Left hindlimb (tissue), 1 donor: Measurements from ENCODE around the gene SPEF2.
"Not testable (repeated sequence)": the region's sequence is repeated elsewhere in the genome, so short reads cannot be mapped to it uniquely, and the experiment has no call there.

Experiments
- DNase-seq: peaks from one replicate; pipeline ENCODE4 v3.0.0-alpha.2; 2018

Gene SPEF2

DNA sequence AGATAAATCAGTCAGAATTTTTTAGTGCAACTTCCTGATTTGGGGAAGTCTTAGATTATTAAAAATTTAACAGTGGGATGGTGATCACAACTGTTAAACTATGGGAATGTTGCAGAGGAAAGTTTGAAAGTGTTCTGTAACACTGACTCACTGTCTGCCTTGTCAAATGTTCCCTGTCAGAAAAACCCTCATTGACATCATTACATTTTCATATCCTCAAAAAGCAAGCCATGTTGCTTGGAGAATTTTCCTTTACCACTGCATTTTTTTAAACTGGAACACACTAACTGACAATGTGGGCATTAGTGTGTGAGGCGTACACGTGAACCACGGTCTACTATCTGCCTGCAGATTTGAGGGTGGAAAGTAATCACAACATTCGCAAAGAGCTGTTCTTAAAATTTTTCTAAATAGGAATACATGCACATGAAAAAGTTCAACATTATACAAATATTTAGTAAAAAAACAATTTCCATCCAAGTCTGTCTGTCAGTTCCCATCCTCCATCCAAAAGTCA is 210.5 kb downstream of the SPEF2 start:
- DNase-seq, result no peak

- DNase-seq, result no peak
Measured at GRCh38 chr5:35830587-35830986, 212.9 kb downstream of the SPEF2 start.

DNA sequence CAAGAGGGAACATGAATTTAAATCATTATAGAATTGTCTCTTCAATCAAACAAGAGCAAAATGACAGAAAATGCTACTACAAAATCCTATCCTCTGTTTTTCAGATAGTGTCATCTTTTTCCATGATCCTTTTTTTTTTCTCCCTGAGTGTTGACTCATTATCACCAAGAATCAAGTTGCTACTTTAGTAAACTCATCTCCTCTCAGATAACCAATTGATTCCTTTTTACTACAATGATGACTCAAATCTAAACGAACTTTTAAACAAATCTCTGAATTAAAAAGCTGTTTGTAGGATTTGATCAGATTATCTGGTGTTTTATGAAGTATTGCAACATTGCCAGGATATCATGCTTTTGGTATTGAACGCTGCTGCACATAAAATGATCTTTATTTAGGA is 215.1 kb downstream of the SPEF2 start:
- no peak for DNase-seq

DNA sequence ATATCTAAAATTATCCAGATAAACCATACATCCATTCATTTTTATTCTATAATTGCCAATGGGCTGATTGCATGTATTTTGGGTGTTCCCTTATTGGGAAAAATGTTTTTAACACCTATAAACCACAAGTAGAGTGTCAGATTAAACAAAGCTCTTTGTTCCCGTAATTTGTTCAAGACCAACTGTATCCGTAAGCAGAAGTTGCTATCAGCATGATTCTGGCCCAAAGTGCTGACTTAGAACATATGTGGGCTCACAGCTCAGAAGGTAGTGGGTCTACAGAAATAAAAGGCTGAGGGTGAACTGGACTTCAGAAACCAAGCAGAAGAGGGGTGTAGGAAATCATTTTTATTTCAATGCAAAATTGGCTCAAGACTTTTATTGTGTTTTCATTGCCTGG is 215.6 kb downstream of the SPEF2 start:
- no peak for DNase-seq

GRCh38 chr5:35835796-35836742 is 218.4 kb downstream of the SPEF2 start:
- DNase-seq, result no peak

- DNase-seq, result no peak
Measured at GRCh38 chr5:35838370-35839042, 220.8 kb downstream of the SPEF2 start.

DNA sequence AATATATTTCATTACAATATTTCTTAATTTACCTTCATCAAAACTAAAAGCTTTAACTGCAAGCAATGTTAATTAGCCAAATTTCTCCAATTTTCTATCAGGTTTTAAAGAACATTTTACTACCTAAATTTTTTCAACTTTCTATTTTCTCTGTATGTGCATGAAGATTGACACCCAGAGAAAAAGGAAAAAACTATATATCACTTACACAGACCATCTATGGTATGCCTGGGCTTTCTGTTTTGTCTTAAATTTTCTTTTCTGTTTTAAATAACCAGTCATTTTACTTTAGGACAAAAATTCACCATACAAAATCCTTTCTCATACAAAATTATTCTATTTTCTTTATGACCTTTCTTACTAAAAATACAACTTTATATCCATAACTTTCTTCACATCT is 225.2 kb downstream of the SPEF2 start:
- DNase-seq, result no peak

- not testable (repeated sequence) for DNase-seq
Measured at GRCh38 chr5:35845508-35845907, 227.8 kb downstream of the SPEF2 start.

DNA sequence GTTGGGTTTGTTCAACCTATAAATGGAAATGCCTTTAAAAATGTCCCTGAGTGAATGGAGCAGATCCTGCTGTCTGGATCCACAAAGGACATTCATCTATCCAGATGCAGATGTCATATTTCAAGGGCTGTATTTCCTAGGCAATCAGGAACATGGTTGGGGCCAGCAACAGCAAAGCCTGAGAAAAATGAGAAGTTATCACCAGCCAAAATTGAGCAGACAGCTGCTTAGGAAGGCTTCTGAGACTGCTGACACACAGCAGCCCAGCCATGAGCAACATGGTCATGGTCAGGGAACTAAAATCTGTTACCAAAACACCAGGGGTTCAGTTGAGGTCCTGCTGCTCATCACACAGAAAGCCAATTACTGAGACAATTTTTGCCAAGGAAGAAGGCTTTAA is 229.8 kb downstream of the SPEF2 start:
- DNase-seq, result no peak

DNA sequence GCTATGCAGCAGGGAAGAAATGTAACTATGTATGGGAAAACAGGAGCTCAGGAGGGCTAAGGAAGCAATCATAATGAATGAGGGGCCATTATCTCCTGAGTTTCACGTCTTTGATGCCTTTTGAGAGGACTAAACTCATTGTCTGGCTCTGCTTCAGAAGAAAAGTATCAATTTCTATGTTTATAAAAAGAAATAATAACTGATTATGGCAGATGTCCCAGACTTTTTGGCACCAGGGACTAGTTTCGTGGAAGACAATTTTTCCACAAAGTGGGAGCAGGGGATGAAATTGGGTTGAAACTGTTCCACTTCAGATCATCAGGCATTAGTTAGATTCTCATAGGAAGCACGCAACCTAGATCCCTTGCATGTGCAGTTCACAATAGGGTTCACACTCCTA is 230.3 kb downstream of the SPEF2 start:
- no peak for DNase-seq

- DNase-seq, result no peak
Measured at GRCh38 chr5:35849860-35850259, 232.2 kb downstream of the SPEF2 start.

GRCh38 chr5:35850967-35851680 is 233.5 kb downstream of the SPEF2 start:
- no peak for DNase-seq

- DNase-seq, result no peak
Measured at GRCh38 chr5:35852084-35852734, 234.5 kb downstream of the SPEF2 start.

DNA sequence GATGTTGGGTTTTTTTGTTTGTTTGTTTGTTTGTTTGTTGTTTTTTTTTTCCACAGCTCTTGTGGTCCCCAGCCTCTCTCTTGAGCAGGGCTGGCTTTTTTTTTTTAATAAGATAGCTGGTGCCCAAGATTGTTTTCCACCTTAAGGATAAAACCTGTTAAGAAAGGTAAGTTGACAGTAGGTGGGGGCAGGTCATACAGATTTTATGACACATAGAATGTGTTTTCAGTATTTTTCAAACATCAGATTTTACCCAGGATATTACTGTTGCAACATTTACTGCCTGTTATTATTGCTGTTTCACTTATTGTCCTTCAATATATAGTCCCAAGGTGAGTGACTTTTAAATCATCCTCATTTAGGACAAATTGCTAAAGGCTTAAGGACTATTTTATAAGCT is 235.1 kb downstream of the SPEF2 start:
- DNase-seq, result no peak

- DNase-seq, result no peak
Measured at GRCh38 chr5:35853631-35854030, 236.0 kb downstream of the SPEF2 start.

DNA sequence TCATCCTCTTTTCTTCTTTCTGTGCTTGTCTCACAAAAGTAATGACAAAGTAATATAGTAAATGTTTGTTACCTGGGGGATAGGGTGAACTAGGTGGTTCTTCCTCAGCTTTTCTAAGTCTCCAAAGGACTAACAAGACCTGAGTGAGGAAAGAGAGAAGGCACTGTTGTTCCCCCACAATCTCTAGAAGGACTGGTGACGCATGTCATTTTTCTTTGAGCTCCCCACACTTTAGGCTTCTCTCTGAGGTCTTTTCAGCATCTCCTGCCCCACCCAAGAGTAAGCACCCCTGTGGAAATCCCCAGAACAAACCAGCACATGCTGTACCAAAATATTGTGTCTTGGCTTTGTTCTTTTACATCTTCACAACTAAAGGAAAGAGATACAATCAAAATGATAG is 236.6 kb downstream of the SPEF2 start:
- no peak for DNase-seq

DNA sequence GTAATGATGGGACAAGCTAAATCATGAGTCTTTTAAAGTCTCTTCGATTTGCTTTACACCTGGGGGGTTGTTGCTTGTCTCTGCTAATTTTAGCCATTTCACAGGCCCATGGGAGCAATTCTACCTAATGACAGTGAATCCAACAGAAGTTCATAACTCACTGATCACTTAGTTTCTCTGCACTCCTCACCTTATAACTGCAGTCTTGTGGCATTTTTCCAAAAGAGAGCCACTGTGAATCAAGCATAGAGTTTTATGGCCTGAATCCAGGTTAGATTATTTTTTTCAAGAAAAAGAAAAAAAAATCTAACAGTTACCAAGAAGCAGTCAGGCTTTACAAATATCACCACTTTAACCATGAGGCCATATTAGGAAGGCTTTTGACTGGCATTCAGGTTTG is 237.5 kb downstream of the SPEF2 start:
- no peak for DNase-seq

DNA sequence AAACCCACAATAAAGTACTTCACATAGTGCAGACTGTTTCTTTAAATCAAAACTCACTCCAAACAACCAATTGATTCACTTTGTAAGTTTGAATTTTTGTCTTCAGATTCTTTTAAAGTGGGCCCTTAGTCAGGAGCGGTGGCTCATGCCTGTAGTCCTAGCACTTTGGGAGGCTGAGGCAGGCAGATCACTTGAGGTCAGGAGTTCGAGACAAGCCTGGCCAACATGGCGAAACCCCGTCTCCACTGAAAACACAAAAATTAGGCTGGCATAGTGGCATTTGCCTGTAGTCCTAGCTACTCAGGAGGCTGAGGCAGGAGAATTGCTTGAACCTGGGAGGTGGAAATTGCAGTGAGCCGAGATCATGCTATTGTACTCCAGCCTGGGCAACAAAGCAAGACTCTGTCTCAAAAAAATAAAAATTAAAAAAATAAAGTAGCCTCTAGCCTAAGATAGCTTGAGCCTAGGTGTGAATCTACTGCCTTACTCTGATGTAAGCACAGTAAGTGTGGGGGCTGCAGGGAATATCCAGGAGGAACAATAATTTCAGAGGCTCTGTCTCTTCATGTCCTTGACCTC is 238.6 kb downstream of the SPEF2 start:
- DNase-seq, result not testable (repeated sequence)

DNA sequence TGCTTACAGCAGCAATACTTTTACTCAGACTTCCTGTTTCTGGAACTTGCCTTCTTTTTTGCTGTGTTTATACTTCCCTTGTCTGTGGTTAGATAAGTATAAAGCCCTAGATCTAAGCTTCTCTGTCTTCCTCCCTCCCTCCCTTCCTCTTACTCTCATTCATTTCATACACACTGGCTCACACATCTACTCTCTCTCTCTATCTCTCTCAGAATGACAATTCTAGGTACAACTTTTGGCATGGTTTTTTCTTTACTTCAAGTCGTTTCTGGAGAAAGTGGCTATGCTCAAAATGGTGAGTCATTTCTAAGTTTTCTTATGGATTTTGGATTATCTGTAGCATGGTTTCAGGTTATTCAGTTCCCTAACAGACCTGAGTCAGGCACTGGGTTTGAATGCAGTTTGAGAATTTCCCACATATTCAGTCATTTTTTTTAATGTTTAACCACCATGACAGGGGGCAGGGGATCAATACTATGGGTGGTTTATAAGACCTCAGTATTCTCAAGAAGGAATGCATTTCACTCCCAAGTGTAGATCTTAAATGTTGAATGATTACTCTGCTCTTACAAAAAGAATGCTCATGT is 239.2 kb downstream of the SPEF2 start, which contains the start of gene IL7R:
Gene IL7R, plus strand, starts transcription at position 127 of the 587 bp plus-strand sequence. Its CDS starts 87 bp downstream, at position 214.
- no peak for DNase-seq

- no peak for DNase-seq
Measured at GRCh38 chr5:35857606-35858205, 240.0 kb downstream of the SPEF2 start.

DNA sequence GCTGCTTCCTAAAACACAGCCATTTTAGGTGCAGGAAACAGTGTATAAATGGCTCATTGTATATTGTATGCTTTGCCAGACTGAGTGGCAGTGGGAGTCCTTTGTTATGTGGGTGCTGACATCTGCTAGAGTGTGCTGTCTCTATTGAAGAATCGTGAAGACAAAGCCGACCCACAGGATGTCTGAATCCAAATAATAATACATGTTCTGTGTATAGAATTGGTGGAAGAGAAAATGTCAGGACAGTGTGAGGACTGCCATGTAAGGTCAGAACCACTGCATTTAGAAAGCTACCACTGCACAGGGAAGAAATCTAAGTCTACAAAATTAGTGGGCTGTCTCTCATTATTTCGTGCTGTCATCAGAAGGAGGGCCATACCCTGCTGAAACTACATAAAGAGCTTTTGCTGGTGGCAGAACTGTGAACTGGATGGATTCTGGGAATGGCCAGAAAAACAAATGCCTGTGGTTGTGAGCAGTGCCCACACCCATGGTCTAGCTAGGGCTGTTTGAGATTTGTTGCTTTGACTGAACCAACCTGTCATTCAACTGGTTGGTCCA is 241.5 kb downstream of the SPEF2 start:
- no peak for DNase-seq
